Measurements from ENCODE around the gene PPP2R5C.

The PPP2R5C gene

GRCh38 chr14:101854366-101854765 lies 92.9 kb downstream of the PPP2R5C start:
- no peak overlapping the region for H3K4me3 ChIP-seq (ENCODE audit: low read length)
- DNase-seq (ENCODE audit: low read depth), result no peak
- TF ChIP-seq CTCF (conservative IDR thresholded peaks at IDR 0.05; ENCODE audit: low read length), result no peak

GRCh38 chr14:101855958-101856357 lies 94.4 kb downstream of the PPP2R5C start:
- no peak overlapping the region for H3K4me3 ChIP-seq (ENCODE audit: low read length)
- TF ChIP-seq CTCF (conservative IDR thresholded peaks at IDR 0.05; ENCODE audit: low read length), result no peak
- no peak for DNase-seq (ENCODE audit: low read depth)

GRCh38 chr14:101856536-101856935 lies 95.0 kb downstream of the PPP2R5C start:
- no peak for TF ChIP-seq CTCF (conservative IDR thresholded peaks at IDR 0.05; ENCODE audit: low read length)
- no peak overlapping the region for H3K4me3 ChIP-seq (ENCODE audit: low read length)
- DNase-seq (ENCODE audit: low read depth), result no peak

- no peak for TF ChIP-seq CTCF (conservative IDR thresholded peaks at IDR 0.05; ENCODE audit: low read length)
- no peak for DNase-seq (ENCODE audit: low read depth)
These were observed 95.7 kb downstream of the PPP2R5C start for GRCh38 chr14:101857226-101857625.

GRCh38 chr14:101858791-101859537 lies 97.5 kb downstream of the PPP2R5C start:
- no peak overlapping the region for H3K4me3 ChIP-seq (ENCODE audit: low read length)
- TF ChIP-seq CTCF (conservative IDR thresholded peaks at IDR 0.05; ENCODE audit: low read length), result no peak
- DNase-seq (ENCODE audit: low read depth), result no peak

More at GRCh38 chr14:101857226-101857625, 95.7 kb downstream of the PPP2R5C start:
- no peak overlapping the region for H3K4me3 ChIP-seq (ENCODE audit: low read length)

GRCh38 chr14:101859538-101859902 lies 98.0 kb downstream of the PPP2R5C start:
- DNase-seq (ENCODE audit: low read depth), result no peak
- H3K4me3 ChIP-seq (ENCODE audit: low read length), result no peak overlapping the region
- no peak for TF ChIP-seq CTCF (conservative IDR thresholded peaks at IDR 0.05; ENCODE audit: low read length)

GRCh38 chr14:101859958-101860357 lies 98.4 kb downstream of the PPP2R5C start:
- H3K4me3 ChIP-seq (ENCODE audit: low read length), result no peak overlapping the region
- no peak for TF ChIP-seq CTCF (conservative IDR thresholded peaks at IDR 0.05; ENCODE audit: low read length)
- no peak for DNase-seq (ENCODE audit: low read depth)
